Progenitor cell of endocrine pancreas (in vitro differentiated cells): ENCODE measurements around the gene EREG. TPM values are rescaled to one million over a fixed set of nuclear protein-coding genes. Genes with fewer than 3 reads are reported as not detected.

Experiments
- DNase-seq: peaks from one replicate; pipeline ENCODE4 v3.0.0; 2021; ENCODE audit warnings: low spot score; ENCODE audit not compliant: unreplicated experiment
- H3K27ac Mint-ChIP-seq: 2 replicates; pipeline ENCODE4 v1.8.0; 2021; ENCODE audit warnings: mild to moderate bottlenecking, moderate library complexity, mixed read lengths
- H3K27me3 Mint-ChIP-seq: 2 replicates; pipeline ENCODE4 v1.8.0; 2021; ENCODE audit warnings: mixed read lengths
- H3K36me3 Mint-ChIP-seq: 2 replicates; pipeline ENCODE4 v1.8.0; 2022; ENCODE audit warnings: mixed read lengths; ENCODE audit not compliant: insufficient read depth
- H3K4me1 Mint-ChIP-seq: 2 replicates; pipeline ENCODE4 v1.8.0; 2021; ENCODE audit warnings: low read depth, mixed read lengths
- H3K4me3 Mint-ChIP-seq: 2 replicates; pipeline ENCODE4 v1.8.0; 2021; ENCODE audit warnings: low read depth, mild to moderate bottlenecking, moderate library complexity, mixed read lengths
- H3K9me3 Mint-ChIP-seq: 2 replicates; pipeline ENCODE4 v1.8.0; 2021; ENCODE audit warnings: low read depth, mixed read lengths
- total RNA-seq: library from RNA; stranded (reverse); gene quantifications from 2 replicates; pipeline ENCODE4 v1.2.1, GENCODE V29; 2021
- TF ChIP-seq, protein P1 (sequence below): fragments of 200-600 bp; sonication (generic); IDR thresholded peaks from one replicate; pipeline ENCODE4 v1.5.0; 2021; ENCODE audit warnings: antibody characterized with exemption, mild to moderate bottlenecking; ENCODE audit not compliant: unreplicated experiment

The EREG gene
- total RNA-seq, 1 donor from 2014 or later, result not detected

DNA sequence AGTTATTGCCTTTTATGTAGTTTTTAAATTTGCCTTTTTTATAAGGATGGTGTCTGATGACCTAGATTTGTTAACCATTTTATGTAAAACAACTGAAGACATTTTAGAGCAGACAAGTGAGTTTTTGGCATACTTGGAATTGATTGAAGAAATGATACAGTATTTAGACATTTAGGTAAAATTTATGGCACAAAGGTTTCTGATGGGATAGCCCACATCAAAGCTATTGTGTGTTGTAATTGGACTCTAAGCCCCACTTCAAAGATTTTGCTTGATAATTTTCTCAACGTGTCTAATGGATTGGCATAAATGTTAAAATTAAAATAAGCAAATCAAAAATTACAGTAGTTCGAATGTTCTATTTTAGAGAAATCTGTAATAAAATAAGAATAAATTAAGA lies 39.1 kb upstream of the EREG start:
- DNase-seq, result no peak
- H3K4me3 Mint-ChIP-seq, result no peak overlapping the region
- H3K27me3 Mint-ChIP-seq, result no peaks in the 10 kb centered on the region
- peaks cover 5% of the 10 kb centered on the region for H3K4me1 Mint-ChIP-seq
- TF ChIP-seq, protein P1, sequence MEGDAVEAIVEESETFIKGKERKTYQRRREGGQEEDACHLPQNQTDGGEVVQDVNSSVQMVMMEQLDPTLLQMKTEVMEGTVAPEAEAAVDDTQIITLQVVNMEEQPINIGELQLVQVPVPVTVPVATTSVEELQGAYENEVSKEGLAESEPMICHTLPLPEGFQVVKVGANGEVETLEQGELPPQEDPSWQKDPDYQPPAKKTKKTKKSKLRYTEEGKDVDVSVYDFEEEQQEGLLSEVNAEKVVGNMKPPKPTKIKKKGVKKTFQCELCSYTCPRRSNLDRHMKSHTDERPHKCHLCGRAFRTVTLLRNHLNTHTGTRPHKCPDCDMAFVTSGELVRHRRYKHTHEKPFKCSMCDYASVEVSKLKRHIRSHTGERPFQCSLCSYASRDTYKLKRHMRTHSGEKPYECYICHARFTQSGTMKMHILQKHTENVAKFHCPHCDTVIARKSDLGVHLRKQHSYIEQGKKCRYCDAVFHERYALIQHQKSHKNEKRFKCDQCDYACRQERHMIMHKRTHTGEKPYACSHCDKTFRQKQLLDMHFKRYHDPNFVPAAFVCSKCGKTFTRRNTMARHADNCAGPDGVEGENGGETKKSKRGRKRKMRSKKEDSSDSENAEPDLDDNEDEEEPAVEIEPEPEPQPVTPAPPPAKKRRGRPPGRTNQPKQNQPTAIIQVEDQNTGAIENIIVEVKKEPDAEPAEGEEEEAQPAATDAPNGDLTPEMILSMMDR, result no peak
- H3K9me3 Mint-ChIP-seq, result peaks cover 4% of the 10 kb centered on the region
- no peak overlapping the region for H3K27ac Mint-ChIP-seq
- H3K36me3 Mint-ChIP-seq, result no peaks in the 10 kb centered on the region

DNA sequence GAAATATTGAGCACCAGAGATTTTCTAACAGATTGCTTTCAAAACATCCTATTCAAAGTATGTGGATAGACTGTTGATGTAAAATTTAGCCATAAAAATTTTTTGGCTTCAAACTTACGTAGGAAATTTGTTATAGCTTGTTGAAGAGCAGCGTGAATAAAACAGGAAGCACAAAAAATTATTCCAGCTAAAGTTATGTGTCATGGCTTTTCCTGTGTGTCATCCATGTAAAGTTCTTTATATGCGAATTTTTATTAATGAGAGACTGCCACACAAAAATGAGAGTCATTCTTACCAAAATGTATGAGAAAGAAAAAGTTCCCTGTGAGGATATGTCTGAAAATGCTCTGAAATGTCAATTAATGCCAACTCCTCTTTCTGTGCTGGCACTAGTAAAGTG lies 37.2 kb upstream of the EREG start:
- H3K4me3 Mint-ChIP-seq, result no peak overlapping the region
- H3K9me3 Mint-ChIP-seq, result peaks cover 4% of the 10 kb centered on the region
- TF ChIP-seq, protein P1, result no peak
- no peak overlapping the region for H3K27ac Mint-ChIP-seq
- no peak for DNase-seq
- H3K36me3 Mint-ChIP-seq, result no peaks in the 10 kb centered on the region
- peaks cover 5% of the 10 kb centered on the region for H3K4me1 Mint-ChIP-seq
- H3K27me3 Mint-ChIP-seq, result no peaks in the 10 kb centered on the region

GRCh38 chr4:74328501-74328900 lies 36.4 kb upstream of the EREG start:
- H3K27ac Mint-ChIP-seq, result no peak overlapping the region
- peaks cover 4% of the 10 kb centered on the region for H3K4me1 Mint-ChIP-seq
- TF ChIP-seq, protein P1, result no peak
- no peaks in the 10 kb centered on the region for H3K36me3 Mint-ChIP-seq
- no peaks in the 10 kb centered on the region for H3K27me3 Mint-ChIP-seq
- H3K9me3 Mint-ChIP-seq, result peaks cover 4% of the 10 kb centered on the region
- H3K4me3 Mint-ChIP-seq, result no peak overlapping the region
- DNase-seq, result no peak

DNA sequence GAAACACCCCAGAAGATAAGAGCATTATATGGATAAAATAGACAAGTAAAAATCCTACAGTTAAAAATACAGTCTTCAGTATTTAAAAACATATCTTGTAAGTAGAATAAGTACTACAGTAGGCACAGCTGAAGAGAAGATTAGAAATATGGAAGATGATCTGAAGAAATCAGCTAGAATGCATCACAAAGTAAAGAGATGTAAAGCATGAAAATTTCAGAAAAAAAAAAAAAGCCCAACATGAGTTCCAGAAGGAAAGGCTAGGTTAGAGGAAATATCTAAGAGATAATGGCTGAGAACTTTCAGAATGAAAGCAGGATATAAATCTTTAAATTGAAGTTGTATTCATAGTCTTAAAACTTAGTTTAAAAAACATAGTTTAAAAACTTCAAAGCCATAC lies 35.6 kb upstream of the EREG start:
- H3K4me3 Mint-ChIP-seq, result no peak overlapping the region
- TF ChIP-seq, protein P1, result no peak
- no peak overlapping the region for H3K27ac Mint-ChIP-seq
- H3K36me3 Mint-ChIP-seq, result no peaks in the 10 kb centered on the region
- H3K4me1 Mint-ChIP-seq, result peaks cover 2% of the 10 kb centered on the region
- H3K27me3 Mint-ChIP-seq, result no peaks in the 10 kb centered on the region
- H3K9me3 Mint-ChIP-seq, result peaks cover 4% of the 10 kb centered on the region
- no peak for DNase-seq

- peaks cover 2% of the 10 kb centered on the region for H3K4me1 Mint-ChIP-seq
- no peak overlapping the region for H3K4me3 Mint-ChIP-seq
- no peaks in the 10 kb centered on the region for H3K27me3 Mint-ChIP-seq
- DNase-seq, result no peak
- no peaks in the 10 kb centered on the region for H3K36me3 Mint-ChIP-seq
- H3K9me3 Mint-ChIP-seq, result peaks cover 4% of the 10 kb centered on the region
- TF ChIP-seq, protein P1, result no peak
- no peak overlapping the region for H3K27ac Mint-ChIP-seq
These were observed 34.6 kb upstream of the EREG start for GRCh38 chr4:74330295-74330750.
